Muscle of leg (tissue), 11 donors: ENCODE data around the gene RTN1. TPM values are rescaled to one million over a fixed set of nuclear protein-coding genes. Genes with fewer than 3 reads are reported as not detected.
"Not testable (repeated sequence)": the region's sequence is repeated elsewhere in the genome, so short reads cannot be mapped to it uniquely, and the experiment has no call there.

ENCODE experiments used
- DNase-seq: peaks from one replicate; pipeline ENCODE4 v3.0.0; 2013
- H3K27ac ChIP-seq: one replicate; pipeline ENCODE4 v1.5.1; 2013; ENCODE audit warnings: mild to moderate bottlenecking, low read length, control low read depth
- H3K27me3 ChIP-seq: one replicate; pipeline ENCODE4 v1.6.1; 2013; ENCODE audit warnings: low read length; ENCODE audit not compliant: control insufficient read depth, insufficient read depth
- H3K36me3 ChIP-seq: one replicate; pipeline ENCODE4 v1.6.1; 2013; ENCODE audit warnings: low read length; ENCODE audit not compliant: control insufficient read depth, insufficient read depth
- H3K4me1 ChIP-seq: one replicate; pipeline ENCODE4 v1.6.1; 2013; ENCODE audit warnings: low read length; ENCODE audit not compliant: control insufficient read depth, insufficient read depth
- H3K4me3 ChIP-seq: one replicate; pipeline ENCODE4 v1.5.1; 2013; ENCODE audit warnings: low read length, control low read depth
- H3K9me3 ChIP-seq: replicated peaks from 2 replicates; pipeline ENCODE4 v1.6.1; 2013; ENCODE audit warnings: low read depth, low read length; ENCODE audit not compliant: control insufficient read depth
- WGBS: methylation state at CpG from one replicate; pipeline ENCODE4 v1.1.5; 2013; ENCODE audit warnings: missing lambda C conversion rate; ENCODE audit not compliant: insufficient coverage; 5-methylcytosine and 5-hydroxymethylcytosine counted together
- polyA plus RNA-seq, 8 donors: library from polyadenylated mRNA; unstranded; fragments of 120-200 nt; gene quantifications; one replicate each; pipeline versions ENCODE4 v1.2.1 to v1.2.3, GENCODE V29; 2013; ENCODE audit warnings: inconsistent platforms in 1 of 8, low replicate concordance in 1 of 8; ENCODE audit not compliant: insufficient read length in 8 of 8, insufficient read depth in 1 of 8
- total RNA-seq: library from RNA; stranded (reverse); fragments of 120-200 nt; gene quantifications from one replicate; pipeline ENCODE4 v1.2.4, GENCODE V29; 2013

RTN1 gene
- total and polyA plus RNA-seq, 9 donors, result 1.2 to 4.6 (median 1.9) TPM

DNA sequence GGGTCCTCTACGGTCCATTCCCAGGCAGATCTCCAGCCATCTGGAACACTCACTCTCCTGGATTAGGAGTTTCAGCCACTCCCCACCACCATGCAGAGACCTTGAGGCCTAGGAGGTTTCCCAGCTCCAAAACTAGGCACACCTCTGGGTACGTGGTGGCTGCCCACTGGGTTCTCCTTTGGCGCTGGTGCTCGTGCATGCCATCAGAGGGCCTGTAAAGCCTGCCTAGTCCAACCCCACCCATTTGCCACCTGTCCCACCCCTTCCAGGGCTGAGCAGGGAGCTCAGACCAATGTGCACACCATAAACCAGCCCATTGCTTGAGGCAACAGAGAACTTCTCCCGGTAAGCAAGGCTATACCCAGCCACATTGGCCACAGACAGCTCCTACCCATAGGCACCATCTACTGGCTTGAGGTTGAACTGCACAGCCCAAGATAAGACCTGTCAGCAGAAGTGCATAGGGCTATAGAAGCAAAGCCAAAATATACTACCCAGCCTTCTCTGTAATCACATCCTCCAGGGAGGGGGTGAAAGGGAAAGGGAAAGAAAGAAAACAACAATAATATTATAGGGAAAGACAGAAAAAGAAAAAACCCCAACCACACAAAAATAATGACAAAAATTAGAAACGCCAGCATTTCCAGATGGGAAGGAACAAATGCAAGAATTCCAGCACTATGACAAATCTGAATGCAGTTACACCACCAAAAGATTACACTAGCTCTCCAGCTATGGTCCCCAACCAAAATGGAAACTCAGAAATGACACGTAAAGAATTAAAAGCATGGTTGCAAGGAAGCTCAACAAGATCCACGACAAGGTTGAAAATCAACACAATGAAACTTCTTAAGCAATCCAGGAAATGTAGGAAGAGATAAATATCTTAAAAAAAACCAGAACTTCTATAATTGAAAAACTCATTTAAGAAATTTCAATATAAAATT, 182.1 kb downstream of the RTN1 start:
- Histone ChIP-seq H3K4me1 (no peaks in the 10 kb centered on the region), H3K27ac (no peak overlapping the region)
- WGBS, result 69% methylated on average over 5 of the region's 8 CpGs

DNA sequence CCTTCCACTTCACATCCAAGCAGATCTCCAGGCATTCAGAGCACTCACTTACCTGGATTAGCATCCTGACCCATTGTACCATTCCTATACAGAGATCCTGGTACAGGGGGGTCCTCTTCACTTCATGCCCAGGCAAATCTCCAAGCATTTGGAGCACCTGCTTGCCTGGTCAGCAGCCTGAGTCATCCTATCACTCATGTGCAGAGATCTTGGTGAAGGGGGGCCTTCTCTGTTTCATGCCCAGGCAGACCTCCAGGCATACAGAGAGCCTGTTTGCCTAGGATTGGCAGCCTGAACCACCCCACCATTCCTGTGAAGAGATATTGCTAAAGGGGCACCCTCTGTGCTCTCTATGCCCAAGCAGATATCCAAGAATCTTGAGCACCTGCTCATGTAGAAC, 182.9 kb downstream of the RTN1 start:
- no peak for DNase-seq
- no peak overlapping the region for H3K4me3 ChIP-seq
- H3K36me3 ChIP-seq, result no peaks in the 10 kb centered on the region
- no peak overlapping the region for H3K27ac ChIP-seq
- no peaks in the 10 kb centered on the region for H3K4me1 ChIP-seq
- no peaks in the 10 kb centered on the region for H3K27me3 ChIP-seq
- H3K9me3 ChIP-seq, result no peaks in the 10 kb centered on the region

More for the DNA sequence above, 182.1 kb downstream of the RTN1 start:
- Histone ChIP-seq H3K27me3 (no peaks in the 10 kb centered on the region), H3K4me3 (no peak overlapping the region), H3K9me3 (no peaks in the 10 kb centered on the region), H3K36me3 (no peaks in the 10 kb centered on the region)
- peak; percentile 24 for DNase-seq

GRCh38 chr14:59679872-59680271, 190.7 kb downstream of the RTN1 start:
- DNase-seq, result peak; percentile 8

GRCh38 chr14:59678352-59678751, 192.2 kb downstream of the RTN1 start:
- Histone ChIP-seq H3K36me3 (no peaks in the 10 kb centered on the region), H3K27ac (no peak overlapping the region), H3K27me3 (no peaks in the 10 kb centered on the region), H3K4me1 (no peaks in the 10 kb centered on the region), H3K9me3 (no peaks in the 10 kb centered on the region), H3K4me3 (no peak overlapping the region)
- DNase-seq, result no peak
- 93% methylated on average over 2 of the region's 2 CpGs for WGBS

More at GRCh38 chr14:59679872-59680271, 190.7 kb downstream of the RTN1 start:
- Histone ChIP-seq H3K27ac (no peak overlapping the region), H3K4me1 (no peaks in the 10 kb centered on the region), H3K27me3 (no peaks in the 10 kb centered on the region), H3K4me3 (no peak overlapping the region), H3K36me3 (no peaks in the 10 kb centered on the region), H3K9me3 (no peaks in the 10 kb centered on the region)

GRCh38 chr14:59677771-59678231, 192.8 kb downstream of the RTN1 start:
- WGBS, result 25% methylated on average over 2 of the region's 3 CpGs
- DNase-seq, result no peak
- no peaks in the 10 kb centered on the region for H3K9me3 ChIP-seq
- H3K4me3 ChIP-seq, result no peak overlapping the region
- no peaks in the 10 kb centered on the region for H3K27me3 ChIP-seq
- no peaks in the 10 kb centered on the region for H3K4me1 ChIP-seq
- H3K27ac ChIP-seq, result no peak overlapping the region
- no peaks in the 10 kb centered on the region for H3K36me3 ChIP-seq

DNA sequence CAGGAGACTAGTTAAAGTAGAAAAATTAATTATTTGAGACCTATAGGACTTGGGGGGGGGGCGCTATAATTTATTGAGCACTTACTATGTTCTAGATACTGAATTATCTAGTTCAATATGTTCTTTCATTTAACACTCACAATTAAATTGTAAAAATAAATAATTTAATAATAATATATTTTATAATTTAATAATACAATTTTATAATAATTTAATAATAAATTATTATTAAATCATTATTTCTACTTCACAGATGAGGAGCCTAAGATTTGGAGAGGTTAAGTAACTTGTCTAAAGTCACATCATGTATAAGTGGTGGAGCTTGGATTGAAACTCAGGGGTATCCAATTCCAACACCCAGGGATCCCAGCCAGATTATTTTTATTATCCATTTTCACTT, 195.2 kb downstream of the RTN1 start:
- Histone ChIP-seq H3K9me3 (no peaks in the 10 kb centered on the region), H3K27me3 (no peaks in the 10 kb centered on the region), H3K4me1 (no peaks in the 10 kb centered on the region), H3K27ac (no peak overlapping the region), H3K36me3 (no peaks in the 10 kb centered on the region), H3K4me3 (no peak overlapping the region)
- no peak for DNase-seq
- no CpG with 5 or more reads among the region's 1 CpG for WGBS

DNA sequence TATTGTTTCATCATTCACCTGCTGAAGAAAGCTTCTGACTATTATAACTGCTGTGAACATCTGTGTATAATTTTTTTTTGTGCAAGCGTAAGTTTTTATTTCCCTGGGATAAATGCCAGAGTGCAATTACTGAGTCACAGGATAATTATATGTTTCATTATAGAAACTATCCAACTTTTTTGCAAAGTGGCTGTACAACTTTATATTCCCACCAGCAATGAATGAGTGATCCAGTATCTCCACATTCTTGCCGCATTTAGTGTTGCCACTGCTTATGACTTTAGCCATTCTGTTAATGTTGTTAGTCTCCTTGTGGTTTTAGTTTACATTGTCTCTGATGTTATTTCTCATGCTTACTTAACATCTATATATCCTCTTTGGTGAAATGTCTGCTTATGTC, 205.8 kb downstream of the RTN1 start:
- H3K36me3 ChIP-seq, result no peaks in the 10 kb centered on the region
- no CpG with 5 or more reads among the region's 2 CpGs for WGBS
- H3K27ac ChIP-seq, result no peak overlapping the region
- no peak for DNase-seq
- H3K4me1 ChIP-seq, result no peaks in the 10 kb centered on the region
- peaks cover 2% of the 10 kb centered on the region for H3K9me3 ChIP-seq
- H3K27me3 ChIP-seq, result no peaks in the 10 kb centered on the region
- H3K4me3 ChIP-seq, result no peak overlapping the region

GRCh38 chr14:59657769-59658168, 212.8 kb downstream of the RTN1 start:
- Histone ChIP-seq H3K27ac (no peak overlapping the region), H3K27me3 (no peaks in the 10 kb centered on the region), H3K9me3 (peaks cover 2% of the 10 kb centered on the region), H3K4me3 (no peak overlapping the region), H3K4me1 (no peaks in the 10 kb centered on the region), H3K36me3 (no peaks in the 10 kb centered on the region)
- WGBS, result 94% methylated on average over 3 of the region's 7 CpGs
- no peak for DNase-seq

GRCh38 chr14:59656473-59656872, 214.1 kb downstream of the RTN1 start:
- Histone ChIP-seq H3K27ac (no peak overlapping the region), H3K9me3 (peaks cover 3% of the 10 kb centered on the region), H3K4me3 (no peak overlapping the region), H3K27me3 (no peaks in the 10 kb centered on the region), H3K4me1 (no peaks in the 10 kb centered on the region), H3K36me3 (no peaks in the 10 kb centered on the region)
- DNase-seq, result no peak
- 68% methylated on average over 2 of the region's 2 CpGs for WGBS

DNA sequence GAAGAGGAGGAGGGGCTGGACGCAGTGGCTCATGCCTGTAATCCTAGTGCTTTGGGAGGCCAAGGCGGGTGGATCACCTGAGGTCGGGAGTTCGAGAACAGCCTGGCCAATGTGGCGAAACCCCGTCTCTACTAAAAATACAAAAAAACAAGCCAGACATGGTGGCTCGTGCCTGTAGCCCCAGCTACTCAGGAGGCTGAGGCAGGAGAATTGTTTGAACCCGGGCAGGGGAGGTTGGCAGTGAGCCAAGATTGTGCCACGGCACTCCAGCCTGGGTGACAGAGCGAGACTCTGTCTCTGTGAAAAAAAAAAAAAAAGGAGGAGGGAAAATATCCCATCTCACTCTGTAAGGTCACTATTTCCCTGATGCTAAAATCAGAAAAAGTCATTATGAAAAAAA, 216.4 kb downstream of the RTN1 start:
- not testable (repeated sequence) for DNase-seq, H3K4me3 ChIP-seq, H3K9me3 ChIP-seq, H3K27ac ChIP-seq, H3K36me3 ChIP-seq, H3K4me1 ChIP-seq, H3K27me3 ChIP-seq
- WGBS, result no CpG with 5 or more reads among the region's 10 CpGs
